Measurements from ENCODE around the gene RABGAP1L. TPM values are rescaled to one million over a fixed set of nuclear protein-coding genes. Genes with fewer than 3 reads are reported as not detected.
"Not testable (repeated sequence)": the region's sequence is repeated elsewhere in the genome, so short reads cannot be mapped to it uniquely, and the experiment has no call there.

The RABGAP1L gene
- total and polyA plus RNA-seq, 2 of the 8 experiments (the other 6 are each of a cell fraction or from before 2014, with no cell fraction given), result 33.3 to 156 TPM

- no peak for TF ChIP-seq CEBPB (IDR thresholded peaks at IDR 0.05; ENCODE audit: low read depth, low read length)
Measured at GRCh38 chr1:174894117-174894762, 734.9 kb downstream of the RABGAP1L start (continued).

DNA sequence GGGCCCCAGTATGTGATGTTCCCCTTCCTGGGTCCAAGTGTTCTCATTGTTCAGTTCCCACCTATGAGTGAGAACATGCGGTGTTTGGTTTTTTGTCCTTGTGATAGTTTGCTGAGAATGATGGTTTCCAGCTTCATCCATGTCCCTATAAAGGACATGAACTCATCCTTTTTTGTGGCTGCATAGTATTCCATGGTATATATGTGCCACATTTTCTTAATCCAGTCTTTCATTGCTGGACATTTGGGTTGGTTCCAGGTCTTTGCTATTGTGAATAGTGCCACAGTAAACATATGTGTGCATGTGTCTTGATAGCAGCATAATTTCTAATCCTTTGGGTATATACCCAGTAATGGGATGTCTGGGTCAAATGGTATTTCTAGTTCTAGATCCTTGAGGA lies 736.3 kb downstream of the RABGAP1L start:
- DNase-seq (ENCODE audit: low read depth in 1 of 2, low spot score in 2 of 2), result not testable (repeated sequence)

More for the DNA sequence above, 736.3 kb downstream of the RABGAP1L start:
- POLR2A ChIA-PET (ENCODE audit: partially characterized antibody); CTCF ChIA-PET (ENCODE audit: partially characterized antibody); H2AK5ac ChIP-seq (ENCODE audit: low read depth, low read length); H4K91ac ChIP-seq (replicated peaks; ENCODE audit: insufficient read length, low read length); H3K4me3 ChIP-seq (ENCODE audit: extremely low read depth in 1 of 4, insufficient read depth in 2 of 4, low read depth in 3 of 4, low read length in 4 of 4); H2BK20ac ChIP-seq (ENCODE audit: low read length); H2AFZ ChIP-seq (ENCODE audit: low read length); H3K18ac ChIP-seq (ENCODE audit: extremely low read depth, low read length); H3K27me3 ChIP-seq (replicated peaks in 1 of 4; ENCODE audit: control insufficient read depth in 3 of 4, extremely low read depth in 1 of 4, insufficient read depth in 3 of 4, low read length in 3 of 4); H3K4me2 ChIP-seq (ENCODE audit: insufficient read depth in 1 of 2, low read depth in 2 of 2, low read length in 2 of 2); H2BK12ac ChIP-seq (ENCODE audit: low read depth, low read length); H3K23me2 ChIP-seq (ENCODE audit: low read depth, low read length); FAIRE-seq; H2BK5ac ChIP-seq (ENCODE audit: low read depth, low read length); H3K9me3 ChIP-seq (ENCODE audit: insufficient read depth in 2 of 2, low read depth in 1 of 2, low read length in 1 of 2); H3K27ac ChIP-seq (ENCODE audit: low read depth, low read length); H3K14ac ChIP-seq (ENCODE audit: insufficient read length); H3K56ac ChIP-seq (replicated peaks; ENCODE audit: insufficient read length, low read depth, low read length); H3K9ac ChIP-seq (replicated peaks in 1 of 4; ENCODE audit: extremely low read depth in 1 of 4, low read depth in 3 of 4, low read length in 3 of 4); H4K5ac ChIP-seq (ENCODE audit: insufficient read length, low read depth, low read length); H2BK120ac ChIP-seq (replicated peaks; ENCODE audit: low read depth, low read length); H3K23ac ChIP-seq (ENCODE audit: insufficient read length); H2BK15ac ChIP-seq (ENCODE audit: low read length); H3K4ac ChIP-seq (replicated peaks; ENCODE audit: insufficient read length, low read depth, low read length); H3K4me1 ChIP-seq (replicated peaks in 1 of 4; ENCODE audit: control insufficient read depth in 3 of 4, insufficient read depth in 4 of 4, low read length in 3 of 4); H4K8ac ChIP-seq (ENCODE audit: extremely low read depth, insufficient read depth, low read length); H3K79me1 ChIP-seq (ENCODE audit: low read depth, low read length): not testable (repeated sequence)
- Histone ChIP-seq H4K20me1 (replicated peaks in 1 of 2; ENCODE audit: control insufficient read depth in 1 of 2, insufficient read depth in 2 of 2, low read length in 2 of 2) (peaks cover 8 to 11% of the 10 kb centered on the region in 2 experiments), H3K79me2 (ENCODE audit: control insufficient read depth in 1 of 2, insufficient read depth in 2 of 2, low read length in 2 of 2) (peaks cover 13 to 88% of the 10 kb centered on the region in 2 experiments), H3K36me3 (ENCODE audit: control insufficient read depth in 2 of 4, insufficient read depth in 4 of 4, low read length in 3 of 4) (peaks cover 3 to 82% (median 29%) of the 10 kb centered on the region in 4 experiments; a peak in 7 of 8 replicates)
- WGBS, 2 experiments (ENCODE audit: extremely low coverage in 1 of 2, insufficient coverage in 1 of 2, insufficient read length in 1 of 2, insufficient replicate concordance in 2 of 2, low coverage in 1 of 2, low lambda C conversion rate in 2 of 2, missing lambda C conversion rate in 1 of 2), result 71% methylated on average over 1 of the region's 1 CpG; no CpG with 5 or more reads in 1 of the 2 experiments

Data from H1 (cell line).